ENCODE results near the gene DNAJA2. TPM values are rescaled to one million over a fixed set of nuclear protein-coding genes. Genes with fewer than 3 reads are reported as not detected.

Gene DNAJA2
- total and polyA plus RNA-seq, 2 of the 8 experiments (the other 6 are each of a cell fraction or from before 2014, with no cell fraction given), result 9.4 to 93.8 TPM

- no peak overlapping the region for H3K4me2 ChIP-seq (ENCODE audit: insufficient read depth in 1 of 2, low read depth in 2 of 2, low read length in 2 of 2)
- H2BK12ac ChIP-seq (ENCODE audit: low read depth, low read length), result 0 out of 2 replicates have a peak overlapping the region, but pooled peaks have one; percentile 9
- H2BK20ac ChIP-seq (ENCODE audit: low read length), result no peak overlapping the region
- H4K91ac ChIP-seq (replicated peaks; ENCODE audit: insufficient read length, low read length), result no peak overlapping the region
- peaks cover 2% of the 10 kb centered on the region for H3K79me1 ChIP-seq (ENCODE audit: low read depth, low read length)
- ChIA-PET CTCF (ENCODE audit: partially characterized antibody) (interaction anchor here (1.0 to 3.6 kb wide), 2 partner anchors 15 to 61 kb away, joined by 4 to 13 read pairs; no protein-coding TSS in a partner anchor), POLR2A (ENCODE audit: partially characterized antibody) (interaction anchor here (1.3 to 22.7 kb wide), 6 partner anchors 10 to 30 kb away, joined by 3 to 580 read pairs (median 260); partner anchors contain the start of gene GPT2)
- H3K23ac ChIP-seq (ENCODE audit: insufficient read length), result no peak overlapping the region
- H2AFZ ChIP-seq (ENCODE audit: low read length), result no peak overlapping the region
- WGBS, 2 experiments (ENCODE audit: extremely low coverage in 1 of 2, insufficient coverage in 1 of 2, insufficient read length in 1 of 2, insufficient replicate concordance in 2 of 2, low coverage in 1 of 2, low lambda C conversion rate in 2 of 2, missing lambda C conversion rate in 1 of 2), result 96% methylated on average over 2 of the region's 2 CpGs; no CpG with 5 or more reads in 1 of the 2 experiments
- no peak overlapping the region for H2BK15ac ChIP-seq (ENCODE audit: low read length)
- peak overlapping the region; percentile 66 for H2BK5ac ChIP-seq (ENCODE audit: low read depth, low read length)
- H4K8ac ChIP-seq (ENCODE audit: extremely low read depth, insufficient read depth, low read length), result no peak overlapping the region
- H3K27ac ChIP-seq (ENCODE audit: low read depth, low read length), result no peak overlapping the region
- no peak overlapping the region for H2BK120ac ChIP-seq (replicated peaks; ENCODE audit: low read depth, low read length)
- no peaks in the 10 kb centered on the region for H3K9me3 ChIP-seq (ENCODE audit: insufficient read depth in 2 of 2, low read depth in 1 of 2, low read length in 1 of 2)
- H3K14ac ChIP-seq (ENCODE audit: insufficient read length), result no peak overlapping the region
- no peak overlapping the region for H3K18ac ChIP-seq (ENCODE audit: extremely low read depth, low read length)
- no peaks in the 10 kb centered on the region for H3K4me1 ChIP-seq (replicated peaks in 1 of 4; ENCODE audit: control insufficient read depth in 3 of 4, insufficient read depth in 4 of 4, low read length in 3 of 4)
- peak overlapping the region; percentile 91 for H3K56ac ChIP-seq (replicated peaks; ENCODE audit: insufficient read length, low read depth, low read length)
- H3K36me3 ChIP-seq (ENCODE audit: control insufficient read depth in 2 of 4, insufficient read depth in 4 of 4, low read length in 3 of 4), result peaks cover 35 to 92% (median 81%) of the 10 kb centered on the region in 4 experiments
- FAIRE-seq, result peak; percentile 71
- peak overlapping the region in 1 of 4 experiments; percentile 11; a peak in 2 of 7 replicates for H3K9ac ChIP-seq (replicated peaks in 1 of 4; ENCODE audit: extremely low read depth in 1 of 4, low read depth in 3 of 4, low read length in 3 of 4)
- no peak for DNase-seq (ENCODE audit: low read depth in 1 of 2, low spot score in 2 of 2)
- TF ChIP-seq POLR2AphosphoS5 (IDR thresholded peaks at IDR 0.05; ENCODE audit: low read depth, low read length), result 0 out of 2 replicates have a peak, but pooled peaks have one; percentile 6
- no peak for TF ChIP-seq ATF3 (IDR thresholded peaks at IDR 0.05; ENCODE audit: insufficient read depth, low read depth, low read length)
- H2AK5ac ChIP-seq (ENCODE audit: low read depth, low read length), result no peak overlapping the region
- no peaks in the 10 kb centered on the region for H3K27me3 ChIP-seq (replicated peaks in 1 of 4; ENCODE audit: control insufficient read depth in 3 of 4, extremely low read depth in 1 of 4, insufficient read depth in 3 of 4, low read length in 3 of 4)
- no peak overlapping the region for H4K5ac ChIP-seq (ENCODE audit: insufficient read length, low read depth, low read length)
- H3K4me3 ChIP-seq (ENCODE audit: extremely low read depth in 1 of 4, insufficient read depth in 2 of 4, low read depth in 3 of 4, low read length in 4 of 4), result no peak overlapping the region
- H4K20me1 ChIP-seq (replicated peaks in 1 of 2; ENCODE audit: control insufficient read depth in 1 of 2, insufficient read depth in 2 of 2, low read length in 2 of 2), result peaks cover 8 to 11% of the 10 kb centered on the region in 2 experiments
- H3K23me2 ChIP-seq (ENCODE audit: low read depth, low read length), result peaks cover 8% of the 10 kb centered on the region; the same call in 1 of the 2 replicates
- H3K79me2 ChIP-seq (ENCODE audit: control insufficient read depth in 1 of 2, insufficient read depth in 2 of 2, low read length in 2 of 2), result no peaks in the 10 kb centered on the region
- H3K4ac ChIP-seq (replicated peaks; ENCODE audit: insufficient read length, low read depth, low read length), result no peak overlapping the region
These were observed 57.9 kb downstream of the DNAJA2 start for GRCh38 chr16:46915483-46916025.

Data from H1 (cell line).